K562 (cell line): ENCODE data around the gene INPP5K. TPM values are rescaled to one million over a fixed set of nuclear protein-coding genes. Genes with fewer than 3 reads are reported as not detected.

Experiments
- ATAC-seq: fragments of 200-7000 bp; cut with Tn5 transposase; 3 replicates; pipeline ENCODE4 v1.9.1; 2020; ENCODE audit warnings: moderate library complexity
- BruUV-seq: library from RNA; stranded (reverse); fragments of 400-500 nt; replicated peaks from 2 replicates; lab custom pipeline; 2021; lab: Mats Ljungman, UMichigan
- CTCF ChIA-PET: fragments of 300-600 bp; formaldehyde crosslinking; extraction: SDS; loops from one replicate; lab custom pipeline; 2021; ENCODE audit warnings: low intra/inter-chr PET ratio; lab: Yijun Ruan, JAX
- POLR2A ChIA-PET: fragments of 300-600, 350-650 bp; sonication (Branson Sonifier 250); formaldehyde crosslinking; extraction: SDS; loops from one replicate; lab custom pipeline; 2021; ENCODE audit warnings: antibody characterized with exemption, inconsistent platforms; lab: Yijun Ruan, JAX
- DNase-seq, 4 experiments: peaks; one replicate each; pipeline versions ENCODE4 v3.0.0 to v3.0.0-alpha.2; 2011 to 2018; ENCODE audit warnings: low spot score in 3 of 4, mixed read lengths in 3 of 4; ENCODE audit errors: extremely low read depth in 1 of 4
- FAIRE-seq: peaks from 2 replicates; lab custom pipeline; 2011; peaks lifted over from hg19 to GRCh38; lab: Jason Lieb, UNC
- H2AFZ ChIP-seq: 2 replicates; pipeline ENCODE4 v1.6.0; 2011; ENCODE audit warnings: low read depth, low read length, control low read depth, inconsistent platforms
- H3K27ac ChIP-seq: fragments of 200-600 bp; 3 replicates; pipeline ENCODE4 v1.8.0; 2011; ENCODE audit warnings: low read depth, mild to moderate bottlenecking, control low read depth, inconsistent platforms, low read length, moderate library complexity, mixed read lengths; ENCODE audit errors: extremely low read depth
- H3K27me3 ChIP-seq, 2 experiments: fragments of 300-600 bp in 1 of 2; 2 replicates in 1 of 2; 3 replicates in 1 of 2; pipeline versions ENCODE4 v1.6.0 to v1.8.0; 2011; ENCODE audit warnings: inconsistent platforms in 2 of 2, low read length in 2 of 2, mild to moderate bottlenecking in 1 of 2, mixed read lengths in 1 of 2, moderate library complexity in 1 of 2; ENCODE audit not compliant: control insufficient read depth in 2 of 2, insufficient read depth in 2 of 2
- H3K36me3 ChIP-seq: fragments of 300-600 bp; 3 replicates; pipeline ENCODE4 v1.8.0; 2011; ENCODE audit warnings: mild to moderate bottlenecking, low read length, inconsistent platforms; ENCODE audit not compliant: control insufficient read depth, insufficient read depth
- H3K4me1 ChIP-seq, 2 experiments: fragments of 200-600 bp in 1 of 2; replicated peaks in 1 of 2; 2 replicates in 1 of 2; 3 replicates in 1 of 2; pipeline versions ENCODE4 v1.5.1 to v1.8.0; 2011; ENCODE audit warnings: inconsistent platforms in 2 of 2, low read length in 2 of 2, mild to moderate bottlenecking in 1 of 2, mixed read lengths in 1 of 2, moderate library complexity in 1 of 2; ENCODE audit not compliant: control insufficient read depth in 2 of 2, insufficient read depth in 2 of 2
- H3K4me2 ChIP-seq: 2 replicates; pipeline ENCODE4 v1.6.1; 2011; ENCODE audit warnings: low read length, control low read depth, inconsistent platforms, mixed read lengths; ENCODE audit not compliant: insufficient read depth
- H3K4me3 ChIP-seq: fragments of 200-600 bp; sonication (generic), shearing (Covaris generic); 2 replicates; pipeline ENCODE4 v1.5.1; 2016; ENCODE audit warnings: control low read depth, inconsistent platforms
- H3K79me2 ChIP-seq: fragments of 200-600 bp; 3 replicates; pipeline ENCODE4 v1.8.0; 2011; ENCODE audit warnings: low read length, inconsistent platforms; ENCODE audit not compliant: control insufficient read depth, insufficient read depth
- H3K9ac ChIP-seq, 2 experiments: 2 replicates each; pipeline versions ENCODE4 v1.6.0 to v1.6.1; 2011; ENCODE audit warnings: low read depth in 2 of 2, low read length in 2 of 2, control low read depth in 1 of 2, inconsistent platforms in 1 of 2, mild to moderate bottlenecking in 1 of 2, mixed read lengths in 1 of 2; ENCODE audit not compliant: insufficient read depth in 1 of 2
- H3K9me1 ChIP-seq: one replicate; pipeline ENCODE4 v1.6.0; 2011; ENCODE audit warnings: inconsistent platforms, mild to moderate bottlenecking, low read length, moderate library complexity; ENCODE audit not compliant: control insufficient read depth, insufficient read depth
- H3K9me3 ChIP-seq: replicated peaks from 2 replicates; pipeline ENCODE4 v1.5.1; 2011; ENCODE audit warnings: low read depth, low read length, inconsistent platforms; ENCODE audit not compliant: control insufficient read depth, insufficient read depth
- H4K20me1 ChIP-seq: replicated peaks from 2 replicates; pipeline ENCODE4 v1.6.1; 2011; ENCODE audit warnings: low read length, inconsistent platforms, mixed read lengths; ENCODE audit not compliant: control insufficient read depth, insufficient read depth
- CEBPB ChIP-seq: fragments of 450-650 bp; IDR thresholded peaks from 2 replicates; pipeline ENCODE4 v1.6.1; 2016; ENCODE audit warnings: missing genetic modification characterization, missing compliant biosample characterization
- CEBPG ChIP-seq, 3 experiments: fragments of 200-800 bp in 1 of 3; sonication (Bioruptor generic) in 1 of 3; sonication (generic) in 1 of 3; formaldehyde crosslinking in 1 of 3; IDR thresholded peaks in 2 of 3; conservative IDR thresholded peaks in 1 of 3; 2 replicates each; pipeline versions ENCODE4 v1.6.1 to v1.8.0; 2016 to 2022; ENCODE audit warnings: missing compliant biosample characterization in 2 of 3, missing genetic modification characterization in 2 of 3, mild to moderate bottlenecking in 1 of 3, missing genetic modification reagents in 1 of 3
- HLTF ChIP-seq: fragments of 450-650 bp; IDR thresholded peaks from 2 replicates; pipeline ENCODE4 v1.6.1; 2016
- NR2C1 ChIP-seq, 2 experiments: fragments of 450-650 bp; IDR thresholded peaks; 2 replicates each; pipeline ENCODE4 v1.6.1; 2017; ENCODE audit warnings: mild to moderate bottlenecking in 2 of 2, antibody characterized with exemption in 1 of 2, inconsistent platforms in 1 of 2, missing compliant biosample characterization in 1 of 2, missing genetic modification characterization in 1 of 2
- NR2C2 ChIP-seq, 2 experiments: fragments of 200-800 bp in 1 of 2; sonication (Bioruptor generic) in 1 of 2; sonication (generic) in 1 of 2; formaldehyde crosslinking in 1 of 2; IDR thresholded peaks; 2 replicates each; pipeline versions ENCODE4 v1.6.1 to v1.8.0; 2016 to 2022; ENCODE audit warnings: mild to moderate bottlenecking in 1 of 2, missing compliant biosample characterization in 1 of 2, missing genetic modification characterization in 1 of 2, missing genetic modification reagents in 1 of 2
- PCBP1 ChIP-seq: fragments of 200-400 bp; formaldehyde crosslinking; IDR thresholded peaks from 2 replicates; pipeline ENCODE4 v1.6.1; 2018; ENCODE audit warnings: mild to moderate bottlenecking, low read depth, low read length; ENCODE audit not compliant: poor library complexity, severe bottlenecking
- ZBTB33 ChIP-seq: sonication (generic); formaldehyde crosslinking; IDR thresholded peaks from 2 replicates; pipeline ENCODE4 v1.8.1; 2023; ENCODE audit warnings: mild to moderate bottlenecking, missing genetic modification reagents
- ZBTB7A ChIP-seq: IDR thresholded peaks from 2 replicates; pipeline ENCODE4 v1.6.1; 2011; ENCODE audit warnings: low read depth, mild to moderate bottlenecking, low read length, moderate library complexity, borderline replicate concordance; ENCODE audit not compliant: control insufficient read depth
- WGBS: fragments of 100-300 bp; shearing (Covaris generic); methylation state at CpG from one replicate; pipeline ENCODE4 v1.1.6; 2016; ENCODE audit warnings: low coverage, mixed read lengths; ENCODE audit not compliant: insufficient coverage; ENCODE audit errors: missing lambda C conversion rate; 5-methylcytosine and 5-hydroxymethylcytosine counted together
- in situ Hi-C: fragments of 300-500 bp; cut with MboI; formaldehyde crosslinking; loops from 4 replicates; pipeline ENCODE4 v1.15.0; 2018; ENCODE audit warnings: inconsistent platforms, mixed read lengths
- intact Hi-C: fragments of 100-400 bp; cut with micrococcal nuclease; formaldehyde crosslinking; loops from 2 replicates; pipeline ENCODE4 v1.14.2; 2022
- polyA plus RNA-seq, 8 experiments: library from polyadenylated mRNA; depleted of rRNA in 4 of 8; stranded (reverse) in 5 of 8; unstranded in 3 of 8; fragments of >200 nt; fragmentation: Nextera tagmentation in 2 of 8; fragmentation: Illumina TruSeq in 1 of 8; extraction: Ambion mirVana in 2 of 8; extraction: Trizol in 1 of 8; gene quantifications; 2 replicates each; pipeline versions ENCODE4 v1.2.1 to v1.2.3, GENCODE V29; 2011 to 2014; ENCODE audit warnings: inconsistent platforms in 1 of 8, missing spikeins in 1 of 8
- total RNA-seq, 7 experiments: library from RNA; depleted of rRNA in 6 of 7; stranded (reverse); fragments of >200 nt in 6 of 7; fragmentation: Illumina TruSeq in 2 of 7; extraction: Trizol in 2 of 7; gene quantifications; 2 replicates each; pipeline versions ENCODE4 v1.2.1 to v1.2.3, GENCODE V29; 2011 to 2021; ENCODE audit warnings: low replicate concordance in 1 of 7

The INPP5K gene
- total and polyA plus RNA-seq, 9 of the 15 experiments (the other 6 are each of a cell fraction or from before 2014, with no cell fraction given): 0.63 to 15.1 (median 10.1) TPM

GRCh38 chr17:1467898-1468492, 48.4 kb downstream of the INPP5K start:
- no peak overlapping the region for H2AFZ ChIP-seq
- no TSS peak for BruUV-seq
- no peak overlapping the region for H3K4me3 ChIP-seq
- no peak overlapping the region for H3K4me2 ChIP-seq
- no peaks in the 10 kb centered on the region for H3K27me3 ChIP-seq
- H3K79me2 ChIP-seq: no peaks in the 10 kb centered on the region
- peak overlapping the region in 1 of 2 experiments; percentile 17; a peak in 1 of 4 replicates for H3K9ac ChIP-seq
- no peaks in the 10 kb centered on the region for H3K9me1 ChIP-seq
- WGBS: 82% methylated on average over 16 of the region's 21 CpGs
- no peaks in the 10 kb centered on the region for H3K9me3 ChIP-seq
- CTCF ChIA-PET: no interaction called here
- no peak overlapping the region for H3K27ac ChIP-seq
- intact Hi-C loops (no loop called here), in situ Hi-C loops (no loop called here)
- H3K36me3 ChIP-seq: peaks cover 35% of the 10 kb centered on the region; the same call in 2 of the 3 replicates
- FAIRE-seq: no peak
- TF ChIP-seq ZBTB33 (CRISPR knock-in tag) (0 out of 2 replicates have a peak, but pooled peaks have one; percentile 28), NR2C2 (CRISPR knock-in tag; IDR thresholded peaks at IDR 0.05) (peak; percentile 95), NR2C2 (tag; IDR thresholded peaks at IDR 0.05) (peak; percentile 87), NR2C1 (IDR thresholded peaks at IDR 0.05) (peak; percentile 94), NR2C1 (tag; IDR thresholded peaks at IDR 0.05) (peak; percentile 95), CEBPB (tag) (peak; percentile 31; the same call in 1 of the 2 replicates), PCBP1 (no peak), CEBPG (CRISPR knock-in tag; IDR thresholded peaks at IDR 0.05) (peak; percentile 24; the same call in 1 of the 2 replicates), CEBPG (tag; conservative IDR thresholded peaks at IDR 0.05 in 1 of 2, IDR thresholded peaks at IDR 0.05 in 1 of 2) (no peak), HLTF (no peak), ZBTB7A (peak; percentile 20; the same call in 1 of the 2 replicates)
- TF ChIP-seq, all 486 proteins: peak for 6
- POLR2A ChIA-PET: no interaction called here
- DNase-seq (no peak), ATAC-seq (0 out of 3 replicates have a peak, but pooled peaks have one; percentile 21)
- Histone ChIP-seq H4K20me1 (no peaks in the 10 kb centered on the region), H3K4me1 (peaks cover 3 to 21% of the 10 kb centered on the region in 2 experiments; a peak in 3 of 5 replicates)
